PC-3 (cell line): ENCODE data around the gene LYRM9. TPM values are rescaled to one million over a fixed set of nuclear protein-coding genes. Genes with fewer than 3 reads are reported as not detected.
A peak's percentile ranks its signal among the peaks of the same experiment; 100 is the strongest.

ENCODE experiments used
- ATAC-seq: fragments of 200-7000 bp; cut with Tn5 transposase; 2 replicates; pipeline ENCODE4 v1.9.1; 2020; ENCODE audit warnings: mild to moderate bottlenecking, moderate library complexity
- BruUV-seq: library from RNA; stranded (reverse); fragments of 400-500 nt; replicated peaks from 2 replicates; lab custom pipeline; 2021; lab: Mats Ljungman, UMichigan
- CTCF ChIA-PET: fragments of 300-600 bp; sonication (Branson Sonifier 250); formaldehyde crosslinking; loops from one replicate; lab custom pipeline; 2022; ENCODE audit warnings: antibody characterized with exemption; lab: Charles Lee
- POLR2A ChIA-PET: fragments of 300-600 bp; sonication (Branson Sonifier 250); formaldehyde crosslinking; loops from one replicate; lab custom pipeline; 2022; ENCODE audit warnings: antibody characterized with exemption; ENCODE audit not compliant: unreplicated experiment; lab: Charles Lee
- DNase-seq: peaks from one replicate; pipeline ENCODE4 v3.0.0-alpha.2; 2015
- H2AFZ ChIP-seq: fragments of 300-600 bp; sonication (generic); 2 replicates; pipeline ENCODE4 v1.6.0; 2016; ENCODE audit warnings: antibody characterized with exemption, low read length
- H3F3A ChIP-seq: fragments of 300-600 bp; sonication (generic); one replicate; pipeline ENCODE4 v1.6.0; 2017; ENCODE audit warnings: antibody characterized with exemption, low read length, control low read depth, mild to moderate bottlenecking; ENCODE audit not compliant: unreplicated experiment
- H3K27ac ChIP-seq: fragments of 300-600 bp; sonication (generic); 2 replicates; pipeline ENCODE4 v1.5.1; 2016; ENCODE audit warnings: mild to moderate bottlenecking, low read length
- H3K27me3 ChIP-seq: fragments of 300-600 bp; sonication (generic); 2 replicates; pipeline ENCODE4 v1.6.1; 2016; ENCODE audit warnings: low read length, mixed read lengths
- H3K36me3 ChIP-seq: fragments of 300-600 bp; sonication (generic); 2 replicates; pipeline ENCODE4 v1.6.1; 2016; ENCODE audit warnings: low read depth, mixed run types, low read length, mixed read lengths
- H3K4me1 ChIP-seq: fragments of 300-600 bp; sonication (generic); 2 replicates; pipeline ENCODE4 v1.5.1; 2016; ENCODE audit warnings: low read length; ENCODE audit not compliant: insufficient read depth
- H3K4me2 ChIP-seq: fragments of 300-600 bp; sonication (generic); 2 replicates; pipeline ENCODE4 v1.6.0; 2016; ENCODE audit warnings: low read length
- H3K4me3 ChIP-seq: fragments of 300-600 bp; sonication (generic); 2 replicates; pipeline ENCODE4 v1.5.1; 2016; ENCODE audit warnings: mild to moderate bottlenecking, low read length, mixed read lengths
- H3K79me2 ChIP-seq: fragments of 300-600 bp; sonication (generic); 2 replicates; pipeline ENCODE4 v1.6.1; 2017; ENCODE audit warnings: low read length, mixed read lengths
- H3K9ac ChIP-seq: fragments of 300-600 bp; sonication (generic); 2 replicates; pipeline ENCODE4 v1.6.0; 2016; ENCODE audit warnings: mild to moderate bottlenecking, low read length
- H3K9me2 ChIP-seq: fragments of 300-600 bp; sonication (generic); replicated peaks from 2 replicates; pipeline ENCODE4 v1.6.1; 2016; ENCODE audit warnings: mixed run types, low read length, mixed read lengths
- H3K9me3 ChIP-seq: fragments of 300-600 bp; sonication (generic); 2 replicates; pipeline ENCODE4 v1.6.1; 2016; ENCODE audit warnings: low read length, mixed read lengths
- H4K20me1 ChIP-seq: fragments of 300-600 bp; sonication (generic); 2 replicates; pipeline ENCODE4 v1.6.1; 2016; ENCODE audit warnings: low read length, mixed read lengths
- EZH2 ChIP-seq: fragments of 300-600 bp; sonication (generic); IDR thresholded peaks from one replicate; pipeline ENCODE4 v1.6.1; 2017; ENCODE audit warnings: antibody characterized with exemption, mild to moderate bottlenecking, low read length; ENCODE audit not compliant: unreplicated experiment
- EZH2phosphoT487 ChIP-seq: fragments of 300-600 bp; sonication (generic); IDR thresholded peaks from 2 replicates; pipeline ENCODE4 v1.6.1; 2018; ENCODE audit warnings: mild to moderate bottlenecking, antibody characterized with exemption, low read length, borderline replicate concordance
- intact Hi-C: fragments of 100-400 bp; cut with micrococcal nuclease; formaldehyde crosslinking; loops from 2 replicates; pipeline ENCODE4 v1.9.0; 2023
- total RNA-seq: library from RNA; depleted of rRNA; stranded (reverse); fragments of >200 nt; gene quantifications from 2 replicates; pipeline ENCODE4 v1.2.3, GENCODE V29; 2014
- TF ChIP-seq, protein P1 (sequence below): fragments of 300-600 bp; sonication (generic); conservative IDR thresholded peaks from 2 replicates; pipeline ENCODE4 v1.5.1; 2017; ENCODE audit warnings: antibody characterized with exemption, low read depth, mild to moderate bottlenecking, low read length

LYRM9 gene
- total RNA-seq, 1 experiment from 2014 or later: 0.58 TPM

DNA sequence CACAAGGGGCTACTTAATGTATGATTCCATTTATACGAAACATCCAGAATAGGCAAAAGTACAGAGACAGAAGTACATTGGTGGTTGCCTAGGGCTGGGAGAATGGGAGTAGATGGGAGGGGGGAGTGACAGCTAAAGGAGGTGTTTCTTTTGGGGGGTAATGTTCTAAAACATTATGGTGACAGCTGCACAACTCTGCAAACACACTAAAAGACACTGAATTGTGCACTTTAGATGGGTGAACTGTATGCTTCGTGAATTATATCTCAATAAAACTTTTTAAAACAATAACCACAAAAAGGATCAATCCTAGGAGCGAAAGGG lies 661 bp downstream of the LYRM9 start:
- Histone ChIP-seq H3K9me3 (no peaks in the 10 kb centered on the region), H3K9ac (peak overlapping the region; percentile 76), H4K20me1 (no peaks in the 10 kb centered on the region), H3K4me3 (peak overlapping the region; percentile 70), H3K4me1 (peaks cover 4% of the 10 kb centered on the region), H3K27me3 (no peaks in the 10 kb centered on the region), H3K9me2 (no peaks in the 10 kb centered on the region), H3K36me3 (no peaks in the 10 kb centered on the region), H3K27ac (no peak overlapping the region), H2AFZ (peak overlapping the region; percentile 92), H3K4me2 (peak overlapping the region; percentile 89), H3F3A (no peaks in the 10 kb centered on the region), H3K79me2 (no peaks in the 10 kb centered on the region)
- no TSS peak for BruUV-seq
- POLR2A ChIA-PET: interaction anchor here (0.6 kb wide), 1 partner anchor 298 kb away, joined by 3 read pairs; no protein-coding TSS in a partner anchor
- no peak for DNase-seq
- intact Hi-C loops: loop anchor here (10.0 kb wide), 2 partner anchors 122 to 362 kb away; no protein-coding TSS in a partner anchor
- no peak for ATAC-seq
- TF ChIP-seq, protein P1, sequence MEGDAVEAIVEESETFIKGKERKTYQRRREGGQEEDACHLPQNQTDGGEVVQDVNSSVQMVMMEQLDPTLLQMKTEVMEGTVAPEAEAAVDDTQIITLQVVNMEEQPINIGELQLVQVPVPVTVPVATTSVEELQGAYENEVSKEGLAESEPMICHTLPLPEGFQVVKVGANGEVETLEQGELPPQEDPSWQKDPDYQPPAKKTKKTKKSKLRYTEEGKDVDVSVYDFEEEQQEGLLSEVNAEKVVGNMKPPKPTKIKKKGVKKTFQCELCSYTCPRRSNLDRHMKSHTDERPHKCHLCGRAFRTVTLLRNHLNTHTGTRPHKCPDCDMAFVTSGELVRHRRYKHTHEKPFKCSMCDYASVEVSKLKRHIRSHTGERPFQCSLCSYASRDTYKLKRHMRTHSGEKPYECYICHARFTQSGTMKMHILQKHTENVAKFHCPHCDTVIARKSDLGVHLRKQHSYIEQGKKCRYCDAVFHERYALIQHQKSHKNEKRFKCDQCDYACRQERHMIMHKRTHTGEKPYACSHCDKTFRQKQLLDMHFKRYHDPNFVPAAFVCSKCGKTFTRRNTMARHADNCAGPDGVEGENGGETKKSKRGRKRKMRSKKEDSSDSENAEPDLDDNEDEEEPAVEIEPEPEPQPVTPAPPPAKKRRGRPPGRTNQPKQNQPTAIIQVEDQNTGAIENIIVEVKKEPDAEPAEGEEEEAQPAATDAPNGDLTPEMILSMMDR: no peak
- no peak for TF ChIP-seq EZH2phosphoT487
- TF ChIP-seq EZH2: no peak
- CTCF ChIA-PET: no interaction called here

DNA sequence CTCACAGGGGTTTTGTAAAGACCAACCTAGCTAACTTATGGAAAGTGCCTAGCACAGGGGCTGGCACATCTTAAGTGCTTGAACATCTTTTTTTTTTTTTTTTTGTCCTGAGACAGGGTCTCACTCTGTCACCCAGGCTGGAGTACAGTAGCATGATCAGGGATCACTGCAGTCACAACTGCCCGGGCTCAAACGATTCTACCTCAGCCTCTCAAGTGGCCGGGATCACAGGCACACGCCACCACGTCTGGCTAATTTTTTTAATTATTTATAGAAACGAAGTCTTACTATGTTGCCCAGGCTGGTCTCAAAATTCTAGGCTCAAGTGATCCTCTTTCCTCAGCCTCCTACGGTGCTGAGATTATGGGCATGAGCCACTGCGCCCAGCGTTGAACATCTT lies 1.3 kb downstream of the LYRM9 start:
- Histone ChIP-seq H3K9ac (no peak overlapping the region), H3K9me2 (no peaks in the 10 kb centered on the region), H3K4me3 (no peak overlapping the region), H3K27me3 (no peaks in the 10 kb centered on the region), H2AFZ (no peak overlapping the region), H3K4me1 (peaks cover 4% of the 10 kb centered on the region), H3K9me3 (no peaks in the 10 kb centered on the region), H3K36me3 (no peaks in the 10 kb centered on the region), H3K79me2 (no peaks in the 10 kb centered on the region), H3K27ac (no peak overlapping the region), H3K4me2 (no peak overlapping the region), H3F3A (no peaks in the 10 kb centered on the region), H4K20me1 (no peaks in the 10 kb centered on the region)
- ChIA-PET POLR2A (interaction anchor here (0.6 kb wide), 1 partner anchor 299 kb away, joined by 3 read pairs; no protein-coding TSS in a partner anchor), CTCF (interaction anchor here (0.5 kb wide), 1 partner anchor 290 kb away, joined by 3 read pairs; no protein-coding TSS in a partner anchor)
- BruUV-seq: no TSS peak
- intact Hi-C loops: loop anchor here (10.0 kb wide), 2 partner anchors 123 to 363 kb away; no protein-coding TSS in a partner anchor
- ATAC-seq (no peak), DNase-seq (no peak)
- TF ChIP-seq EZH2 (no peak), EZH2phosphoT487 (no peak)
- TF ChIP-seq, protein P1: no peak

DNA sequence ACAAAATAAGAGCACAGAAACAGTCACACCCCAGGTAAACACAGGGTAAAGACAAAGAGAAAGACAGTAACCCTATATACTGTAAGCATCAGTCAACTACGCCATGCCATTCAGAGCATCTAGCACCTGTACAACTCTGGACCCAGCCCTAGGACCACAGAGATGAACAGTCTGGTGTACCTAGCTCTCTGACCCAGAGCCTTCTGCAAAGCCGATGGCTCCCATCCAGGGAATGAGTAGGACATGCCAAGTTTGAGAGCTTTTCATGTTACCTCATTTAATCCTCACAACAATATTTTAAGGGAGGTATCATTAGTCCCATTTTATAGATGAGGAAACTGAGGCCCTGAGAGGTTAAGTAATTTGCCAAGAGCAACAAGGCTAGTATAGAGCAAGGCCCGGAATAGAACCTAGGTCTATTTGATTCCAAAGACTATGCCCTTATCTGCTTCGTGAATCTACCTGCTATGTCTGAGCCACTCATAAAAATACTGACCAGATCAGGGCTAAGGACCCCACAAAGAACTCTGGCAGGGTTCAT lies 3.4 kb downstream of the LYRM9 start:
- Histone ChIP-seq H3K36me3 (no peaks in the 10 kb centered on the region), H3K79me2 (no peaks in the 10 kb centered on the region), H3K9me3 (no peaks in the 10 kb centered on the region), H3K4me1 (peaks cover 4% of the 10 kb centered on the region), H3F3A (no peaks in the 10 kb centered on the region), H3K4me2 (no peak overlapping the region), H2AFZ (no peak overlapping the region), H3K9ac (no peak overlapping the region), H3K4me3 (no peak overlapping the region), H4K20me1 (no peaks in the 10 kb centered on the region), H3K27me3 (no peaks in the 10 kb centered on the region), H3K27ac (no peak overlapping the region), H3K9me2 (no peaks in the 10 kb centered on the region)
- POLR2A ChIA-PET: no interaction called here
- TF ChIP-seq EZH2 (no peak), EZH2phosphoT487 (no peak)
- TF ChIP-seq, protein P1: no peak
- no TSS peak for BruUV-seq
- ATAC-seq (no peak), DNase-seq (no peak)
- CTCF ChIA-PET: no interaction called here
- intact Hi-C loops: loop anchor here (10.0 kb wide), 2 partner anchors 125 to 365 kb away; no protein-coding TSS in a partner anchor
